HG03103 (cell line): ENCODE measurements around the gene ZNF606.

Source experiments
- ATAC-seq: cut with Tn5 transposase; IDR thresholded peaks from one replicate; pipeline ENCODE4 v1.9.1; 2021; ENCODE audit warnings: low read depth; ENCODE audit not compliant: unreplicated experiment

The ZNF606 gene

DNA sequence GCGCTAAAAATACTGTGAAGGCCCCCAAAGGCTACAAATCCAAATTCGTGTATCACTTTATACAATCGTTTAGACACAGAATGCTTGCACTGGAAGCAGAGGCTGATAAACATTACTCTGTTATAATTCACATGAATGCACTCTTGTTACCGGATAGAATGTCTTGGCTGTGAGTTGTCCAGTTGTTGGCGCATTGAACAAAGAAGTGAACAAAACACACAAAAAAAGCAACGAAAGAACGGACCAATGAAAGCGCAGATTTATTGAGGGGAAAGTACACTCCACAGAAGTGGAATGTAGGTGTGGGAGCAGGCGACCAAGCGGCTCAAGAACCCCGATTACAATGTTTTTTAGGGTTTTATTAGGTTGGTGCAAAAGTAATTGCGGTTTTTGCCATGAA lies 66.9 kb downstream of the ZNF606 start:
- ATAC-seq: no peak

DNA sequence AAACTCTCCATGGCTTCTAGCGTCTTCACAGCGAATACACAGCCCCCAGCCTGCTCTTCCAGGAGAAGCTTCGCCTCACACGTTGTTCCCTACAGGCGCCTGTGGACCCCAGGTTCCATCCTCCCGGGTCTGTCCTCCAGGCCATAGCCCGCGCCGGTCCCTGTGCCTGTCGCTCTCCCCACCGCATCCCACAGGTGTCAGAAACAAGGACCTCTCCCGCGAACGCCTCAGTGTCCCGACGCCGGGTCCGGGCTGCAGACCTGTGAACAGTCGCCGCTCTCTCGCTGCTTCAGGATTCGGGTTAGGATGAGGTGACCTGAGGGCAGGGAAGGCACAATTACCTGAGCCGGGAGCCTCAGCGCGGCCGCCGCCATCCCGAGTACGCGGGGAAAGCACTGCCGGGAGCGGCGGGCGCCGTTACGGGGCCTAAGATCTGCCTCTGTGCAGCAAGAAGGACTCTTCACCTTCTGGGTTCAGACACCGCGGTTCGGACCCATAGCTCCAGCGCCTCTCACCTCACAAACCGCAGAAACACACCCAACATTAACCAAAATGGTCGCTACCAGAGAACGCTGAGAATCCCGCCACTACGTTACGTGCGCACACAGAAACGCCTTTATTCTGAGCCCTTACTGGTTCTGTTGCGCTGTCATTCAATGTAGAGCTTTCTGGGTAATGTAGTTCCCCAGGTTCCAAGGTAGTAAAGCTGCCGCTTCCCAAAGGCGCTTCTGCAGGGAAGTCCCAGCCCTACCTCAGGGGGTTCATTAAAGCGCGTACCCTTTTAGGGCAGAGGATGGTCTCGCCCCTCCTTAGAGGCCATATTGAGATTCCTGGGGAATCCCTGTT lies 67.6 kb downstream of the ZNF606 start, which contains the start of gene ZNF418:
TSS of gene ZNF418 (minus strand) at position 583 of the 846 bp plus-strand sequence. CDS start 1,580 bp downstream, outside the sequence.
- ATAC-seq: no peak

DNA sequence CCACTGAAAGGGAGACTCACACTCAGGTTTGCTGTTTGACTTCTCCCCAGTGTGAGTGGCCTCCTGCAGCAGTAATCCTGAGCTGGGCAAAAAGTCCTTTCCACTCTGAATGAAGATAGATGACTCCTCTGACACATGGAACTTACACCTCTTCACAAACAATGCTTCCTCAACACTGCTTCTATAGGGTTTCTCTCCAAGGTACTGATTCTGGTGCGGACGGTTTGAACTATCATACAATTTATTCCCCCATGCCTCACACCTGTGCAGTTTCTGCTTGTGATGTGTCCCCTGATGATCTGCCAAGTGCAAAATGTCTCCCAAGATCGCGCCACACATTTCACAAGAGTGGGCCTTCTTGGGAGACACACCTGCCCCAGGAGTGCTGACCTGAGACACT lies 75.0 kb downstream of the ZNF606 start:
- no peak for ATAC-seq
